NB4 (cell line): Measurements from ENCODE around the gene GMDS.

Experiments
- MYC ChIP-seq: IDR thresholded peaks from 2 replicates; pipeline ENCODE4 v1.6.1; 2011; ENCODE audit warnings: low read depth, low read length
- TF ChIP-seq, protein P1 (sequence below): IDR thresholded peaks from one replicate; pipeline ENCODE4 v1.5.1; 2012; ENCODE audit warnings: low read depth, low read length

DNA sequence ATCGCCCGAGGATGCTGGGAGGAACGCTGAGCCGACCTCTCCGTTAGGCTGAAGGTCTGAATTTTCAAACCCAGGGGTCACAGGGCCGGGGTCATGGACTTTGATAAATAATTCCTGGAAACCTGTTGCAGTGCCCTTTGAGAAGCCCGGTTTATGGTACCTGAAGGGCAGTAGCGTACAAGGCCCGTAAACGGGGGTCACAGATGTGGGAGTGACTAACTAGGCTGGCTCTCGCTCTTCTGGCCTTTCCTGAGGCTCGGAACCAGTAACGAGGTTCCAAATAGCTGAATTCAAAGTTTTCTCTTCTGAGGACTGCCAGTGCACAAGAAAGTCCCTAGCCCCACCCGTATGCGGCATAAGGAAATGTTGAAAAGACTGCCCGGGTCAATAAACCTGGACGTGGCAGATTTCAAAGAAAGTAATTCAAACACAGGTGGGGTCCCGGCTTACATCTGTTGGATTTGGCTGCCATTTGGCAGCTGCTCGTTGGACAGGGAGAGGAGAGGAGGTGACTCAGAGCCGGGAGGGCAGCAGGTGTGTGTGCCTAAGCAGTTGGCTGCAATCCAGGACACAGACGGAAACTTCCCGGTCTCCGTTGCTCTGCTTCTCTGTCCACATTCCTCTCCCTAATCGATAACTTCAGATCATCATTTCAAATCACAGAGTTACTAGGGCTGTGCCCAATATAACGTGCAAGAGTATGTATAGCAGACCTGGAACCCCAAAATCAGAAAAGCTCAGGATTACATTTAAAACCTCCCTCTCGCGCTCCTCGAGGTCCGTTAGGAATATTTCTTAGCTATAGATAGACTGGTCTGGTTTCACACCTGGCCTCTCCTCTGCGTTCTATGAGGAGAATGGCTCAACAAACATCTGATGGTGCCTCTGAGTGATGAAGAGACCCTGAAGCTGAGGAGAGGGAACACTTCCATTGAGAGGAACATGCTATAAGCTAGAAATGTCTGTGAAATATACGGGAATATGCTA is 765 bp upstream of the GMDS start:
- TF ChIP-seq MYC: peak; percentile 35; the same call in 1 of the 2 replicates
- TF ChIP-seq, protein P1, sequence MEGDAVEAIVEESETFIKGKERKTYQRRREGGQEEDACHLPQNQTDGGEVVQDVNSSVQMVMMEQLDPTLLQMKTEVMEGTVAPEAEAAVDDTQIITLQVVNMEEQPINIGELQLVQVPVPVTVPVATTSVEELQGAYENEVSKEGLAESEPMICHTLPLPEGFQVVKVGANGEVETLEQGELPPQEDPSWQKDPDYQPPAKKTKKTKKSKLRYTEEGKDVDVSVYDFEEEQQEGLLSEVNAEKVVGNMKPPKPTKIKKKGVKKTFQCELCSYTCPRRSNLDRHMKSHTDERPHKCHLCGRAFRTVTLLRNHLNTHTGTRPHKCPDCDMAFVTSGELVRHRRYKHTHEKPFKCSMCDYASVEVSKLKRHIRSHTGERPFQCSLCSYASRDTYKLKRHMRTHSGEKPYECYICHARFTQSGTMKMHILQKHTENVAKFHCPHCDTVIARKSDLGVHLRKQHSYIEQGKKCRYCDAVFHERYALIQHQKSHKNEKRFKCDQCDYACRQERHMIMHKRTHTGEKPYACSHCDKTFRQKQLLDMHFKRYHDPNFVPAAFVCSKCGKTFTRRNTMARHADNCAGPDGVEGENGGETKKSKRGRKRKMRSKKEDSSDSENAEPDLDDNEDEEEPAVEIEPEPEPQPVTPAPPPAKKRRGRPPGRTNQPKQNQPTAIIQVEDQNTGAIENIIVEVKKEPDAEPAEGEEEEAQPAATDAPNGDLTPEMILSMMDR: no peak
